HCEC 1CT (cell line): ENCODE data around the gene PRKN.

Experiments used
- DNase-seq: peaks from one replicate; pipeline ENCODE4 v3.0.0-alpha.2; 2017

PRKN gene

DNA sequence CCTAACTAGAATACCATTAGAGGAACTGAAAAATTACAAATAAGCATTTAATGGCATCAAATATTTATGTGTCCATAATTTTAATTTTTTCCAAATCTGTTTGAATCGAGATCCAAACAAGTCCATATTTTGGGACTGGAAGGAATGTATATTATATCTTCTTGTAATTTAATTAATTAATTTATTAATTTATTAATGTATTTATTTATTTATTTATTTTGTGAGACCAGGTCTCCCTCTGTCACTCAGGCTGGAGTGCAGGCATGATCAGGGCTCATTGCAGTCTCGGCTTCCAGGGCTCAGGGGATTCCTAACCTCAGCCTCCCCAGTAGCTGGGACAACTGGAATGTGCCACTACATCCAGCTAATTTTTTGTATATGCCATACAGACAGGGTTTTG is 453.6 kb downstream of the PRKN start:
- no peak for DNase-seq

- no peak for DNase-seq
These were observed 455.6 kb downstream of the PRKN start for GRCh38 chr6:162271922-162272321.

DNA sequence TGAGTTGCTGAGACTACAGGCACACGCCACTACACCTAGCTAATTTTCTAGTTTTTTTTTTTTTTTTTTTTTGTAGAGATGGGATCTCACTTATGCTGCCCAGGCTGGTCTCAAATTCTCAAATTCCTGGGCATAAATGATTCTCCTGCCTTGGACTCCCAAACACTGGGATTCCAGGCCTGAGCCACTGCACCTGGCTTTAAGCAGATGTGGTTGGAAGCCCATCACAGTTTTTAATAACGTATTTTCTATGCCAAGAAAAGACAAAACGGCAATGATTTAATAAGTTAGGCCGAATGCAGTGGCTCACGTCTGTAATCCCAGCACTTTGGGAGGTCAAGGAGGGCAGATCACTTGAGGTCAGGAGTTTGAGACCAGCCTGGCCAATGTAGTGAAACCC is 456.6 kb downstream of the PRKN start:
- no peak for DNase-seq

- no peak for DNase-seq
These were observed 459.9 kb downstream of the PRKN start for GRCh38 chr6:162267641-162268040.

- DNase-seq, result no peak
These were observed 460.4 kb downstream of the PRKN start for GRCh38 chr6:162267126-162267525.

GRCh38 chr6:162264581-162264980 is 463.0 kb downstream of the PRKN start:
- DNase-seq, result no peak

DNA sequence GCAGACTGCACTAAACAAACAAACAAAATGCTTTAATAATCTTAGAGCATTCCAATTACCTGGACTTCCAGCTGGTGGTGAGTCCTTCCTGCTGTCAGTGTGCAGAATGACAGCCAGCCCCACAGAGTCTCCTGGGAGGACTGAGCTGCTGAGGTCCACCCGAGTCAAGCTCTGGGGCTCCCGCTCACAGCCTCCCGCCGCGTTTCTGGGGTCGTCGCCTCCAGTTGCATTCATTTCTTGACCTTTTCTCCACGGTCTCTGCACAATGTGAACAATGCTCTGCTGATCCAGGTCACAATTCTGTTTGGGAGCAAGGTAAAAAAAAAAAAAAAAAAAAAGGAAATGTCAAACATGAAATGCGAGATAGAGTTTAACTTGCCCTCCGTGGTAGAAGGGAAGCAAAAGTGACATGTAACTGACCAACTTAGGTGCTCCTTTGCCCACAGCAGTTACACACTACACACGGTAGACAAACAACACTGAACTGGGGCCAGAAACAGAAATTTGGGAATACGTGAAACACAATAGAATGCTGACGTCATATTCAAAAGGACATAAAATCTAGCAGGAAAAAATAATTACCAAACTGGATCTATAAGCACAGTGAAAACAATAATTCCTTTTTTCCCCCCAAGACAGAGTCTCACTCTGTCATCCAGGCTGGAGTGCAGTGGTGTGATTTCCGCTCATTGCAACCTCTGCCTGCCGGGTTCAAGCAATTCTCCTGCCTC is 464.9 kb downstream of the PRKN start:
- no peak for DNase-seq

DNA sequence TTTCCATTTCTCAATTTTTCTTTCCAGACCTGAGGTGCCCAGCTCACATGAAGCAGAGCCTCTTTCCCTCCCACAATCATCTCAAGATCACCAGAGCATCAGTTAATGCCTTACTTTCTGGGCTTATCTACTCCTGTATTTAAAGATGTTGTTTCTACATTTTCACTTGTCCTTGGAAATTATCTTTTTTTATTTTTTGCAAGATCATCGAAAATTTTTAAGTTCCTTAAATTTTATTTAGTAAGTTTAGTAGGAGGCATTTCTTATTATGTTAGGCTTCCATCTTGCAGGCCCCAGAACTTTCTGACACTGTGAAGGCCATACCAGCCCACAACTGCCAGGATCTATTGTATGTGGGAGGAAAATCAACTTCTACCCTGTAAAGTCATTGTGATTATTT is 466.0 kb downstream of the PRKN start:
- DNase-seq, result no peak

GRCh38 chr6:162260027-162260426 is 467.5 kb downstream of the PRKN start:
- no peak for DNase-seq

- no peak for DNase-seq
These were observed 468.9 kb downstream of the PRKN start for GRCh38 chr6:162258647-162259046.

- no peak for DNase-seq
These were observed 471.2 kb downstream of the PRKN start for GRCh38 chr6:162256361-162256760.

DNA sequence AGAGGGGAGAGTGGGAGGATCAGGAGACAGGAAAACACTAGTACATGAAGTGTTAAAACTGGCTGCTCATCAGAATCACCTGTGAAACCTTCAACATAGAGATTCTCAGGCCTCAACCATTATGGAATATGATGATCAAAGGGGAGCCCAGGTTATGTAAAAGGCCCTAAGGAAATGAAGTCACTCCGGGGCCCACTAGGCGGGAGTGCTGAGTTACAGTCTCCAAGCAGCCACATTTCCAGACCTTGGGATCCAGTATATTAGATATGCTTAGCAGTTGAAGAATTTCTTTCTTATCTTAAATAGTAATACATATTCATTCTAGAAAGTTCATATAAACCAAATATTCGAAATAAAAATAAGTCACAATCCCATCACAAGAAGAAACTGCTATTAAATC is 476.3 kb downstream of the PRKN start:
- DNase-seq, result no peak

DNA sequence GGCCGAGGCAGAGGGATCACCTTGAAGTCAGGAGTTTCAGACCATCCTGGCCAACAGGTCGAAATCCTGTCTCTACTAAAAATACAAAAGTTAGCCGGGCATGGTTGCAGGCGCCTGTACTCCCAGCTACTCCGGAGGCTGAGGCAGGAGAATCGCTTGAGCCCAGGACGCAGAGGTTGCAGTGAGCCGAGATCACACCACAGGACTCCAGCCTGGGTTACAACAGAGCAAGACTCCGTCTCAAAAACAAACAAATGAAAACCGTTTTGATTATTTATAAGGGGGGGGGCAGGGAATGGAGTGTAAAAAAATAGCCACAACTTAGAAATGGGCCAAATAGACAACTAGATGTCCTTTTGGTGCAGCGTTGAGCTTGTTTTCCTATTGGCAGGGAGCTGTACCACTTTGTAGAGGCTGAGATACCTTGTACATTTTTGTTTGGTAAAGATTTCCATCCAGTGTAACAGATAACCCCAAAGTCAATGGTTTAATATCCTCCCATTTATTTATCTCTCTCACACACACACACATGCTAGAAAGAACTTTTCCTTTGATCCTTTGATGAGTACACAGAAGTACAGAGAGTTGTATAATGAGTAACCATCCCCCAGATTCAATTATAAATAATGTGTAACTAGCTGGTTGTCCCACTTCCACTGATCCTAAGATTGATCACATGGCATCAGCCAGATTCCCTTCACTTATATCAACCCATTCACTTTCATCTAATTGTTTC is 477.5 kb downstream of the PRKN start:
- no peak for DNase-seq

- no peak for DNase-seq
These were observed 481.6 kb downstream of the PRKN start for GRCh38 chr6:162245830-162246420.

- no peak for DNase-seq
These were observed 483.5 kb downstream of the PRKN start for GRCh38 chr6:162244031-162244430.

DNA sequence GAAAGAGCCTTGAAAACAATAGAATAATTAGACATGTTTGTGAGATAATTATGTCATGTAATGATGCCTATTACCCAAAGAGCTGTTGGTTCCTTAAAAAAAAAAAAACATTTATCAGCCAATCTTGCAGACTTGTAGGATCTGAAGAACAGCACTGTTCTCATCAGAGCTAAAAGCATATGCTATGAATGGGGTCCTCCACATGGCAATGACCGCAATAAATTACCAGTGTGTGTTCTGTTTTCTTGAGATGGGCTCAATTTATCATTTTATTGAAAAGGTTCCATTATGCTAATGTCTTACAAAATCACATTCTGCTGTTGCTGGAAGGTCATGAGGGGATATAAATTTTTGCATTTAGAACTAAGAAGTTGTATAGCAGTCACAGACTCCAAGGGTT is 484.7 kb downstream of the PRKN start:
- DNase-seq, result no peak

DNA sequence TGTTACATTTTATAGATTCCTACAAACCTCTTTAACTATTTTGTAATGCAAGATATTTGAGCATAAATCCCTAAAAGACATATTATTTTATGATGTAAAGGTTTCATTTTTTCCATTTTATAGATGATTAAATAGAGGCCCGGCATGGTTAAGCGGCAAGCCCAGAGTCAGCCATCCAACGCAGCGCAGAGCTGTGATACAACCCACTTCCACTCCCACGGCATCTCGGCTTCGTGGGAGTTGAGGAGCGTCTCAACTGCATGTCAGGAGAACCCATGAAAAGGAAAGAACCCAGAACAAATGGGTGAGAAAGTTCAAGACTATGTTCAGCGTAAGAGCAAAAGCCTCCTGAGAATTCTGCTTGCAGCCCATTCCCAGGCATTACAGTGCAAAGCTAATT is 488.2 kb downstream of the PRKN start:
- DNase-seq, result no peak

DNA sequence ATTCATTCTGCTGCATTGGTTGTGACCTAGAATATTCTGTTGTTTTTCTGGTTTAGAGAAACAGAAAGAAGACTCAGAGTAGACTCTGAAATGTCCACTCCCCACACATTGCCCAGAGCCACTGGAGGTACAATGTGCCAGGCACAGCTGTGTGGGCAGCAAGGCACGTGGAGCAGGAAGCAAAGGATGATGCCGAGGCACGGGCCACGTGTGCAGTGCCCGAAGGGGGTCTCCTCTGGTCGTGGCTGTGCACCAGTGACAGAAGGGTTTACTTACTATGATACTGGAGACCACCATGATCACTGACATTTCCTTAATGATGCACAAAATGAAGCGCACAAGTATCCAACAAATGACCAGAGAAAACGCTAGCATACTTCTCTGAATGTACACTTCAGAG is 488.9 kb downstream of the PRKN start:
- DNase-seq, result no peak

DNA sequence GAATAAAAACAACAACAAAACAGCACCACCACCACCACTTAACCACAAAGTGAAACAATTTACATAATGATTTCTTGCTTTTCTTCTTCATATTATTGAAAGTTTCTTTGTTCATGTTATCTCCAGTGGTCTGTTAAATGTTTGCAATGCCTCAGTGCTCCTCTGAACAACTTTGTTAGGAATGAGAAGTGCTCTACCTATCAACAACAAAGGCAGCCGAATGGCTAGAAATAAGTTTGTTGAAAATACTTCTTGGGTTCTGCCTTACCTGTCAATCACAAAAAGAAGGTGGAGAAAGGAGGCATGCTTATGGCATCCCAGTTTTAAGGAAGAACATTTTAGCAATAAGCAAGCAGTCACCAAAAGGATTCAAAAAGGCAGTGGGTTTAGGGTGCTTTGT is 490.2 kb downstream of the PRKN start:
- no peak for DNase-seq

GRCh38 chr6:162234631-162235030 is 492.9 kb downstream of the PRKN start:
- no peak for DNase-seq

GRCh38 chr6:162230147-162230752 is 497.3 kb downstream of the PRKN start:
- DNase-seq, result no peak

GRCh38 chr6:162229093-162229492 is 498.5 kb downstream of the PRKN start:
- DNase-seq, result no peak

- DNase-seq, result no peak
These were observed 500.8 kb downstream of the PRKN start for GRCh38 chr6:162226803-162227202.

- DNase-seq, result no peak
These were observed 505.0 kb downstream of the PRKN start for GRCh38 chr6:162222521-162222920.
